HG03520 (cell line): Measurements from ENCODE around the gene TBPL1.
"Not testable (repeated sequence)": the region's sequence is repeated elsewhere in the genome, so short reads cannot be mapped to it uniquely, and the experiment has no call there.

Experiments
- ATAC-seq: cut with Tn5 transposase; IDR thresholded peaks from one replicate; pipeline ENCODE4 v1.9.1; 2021; ENCODE audit warnings: mild to moderate bottlenecking, moderate library complexity; ENCODE audit not compliant: unreplicated experiment

TBPL1 gene

DNA sequence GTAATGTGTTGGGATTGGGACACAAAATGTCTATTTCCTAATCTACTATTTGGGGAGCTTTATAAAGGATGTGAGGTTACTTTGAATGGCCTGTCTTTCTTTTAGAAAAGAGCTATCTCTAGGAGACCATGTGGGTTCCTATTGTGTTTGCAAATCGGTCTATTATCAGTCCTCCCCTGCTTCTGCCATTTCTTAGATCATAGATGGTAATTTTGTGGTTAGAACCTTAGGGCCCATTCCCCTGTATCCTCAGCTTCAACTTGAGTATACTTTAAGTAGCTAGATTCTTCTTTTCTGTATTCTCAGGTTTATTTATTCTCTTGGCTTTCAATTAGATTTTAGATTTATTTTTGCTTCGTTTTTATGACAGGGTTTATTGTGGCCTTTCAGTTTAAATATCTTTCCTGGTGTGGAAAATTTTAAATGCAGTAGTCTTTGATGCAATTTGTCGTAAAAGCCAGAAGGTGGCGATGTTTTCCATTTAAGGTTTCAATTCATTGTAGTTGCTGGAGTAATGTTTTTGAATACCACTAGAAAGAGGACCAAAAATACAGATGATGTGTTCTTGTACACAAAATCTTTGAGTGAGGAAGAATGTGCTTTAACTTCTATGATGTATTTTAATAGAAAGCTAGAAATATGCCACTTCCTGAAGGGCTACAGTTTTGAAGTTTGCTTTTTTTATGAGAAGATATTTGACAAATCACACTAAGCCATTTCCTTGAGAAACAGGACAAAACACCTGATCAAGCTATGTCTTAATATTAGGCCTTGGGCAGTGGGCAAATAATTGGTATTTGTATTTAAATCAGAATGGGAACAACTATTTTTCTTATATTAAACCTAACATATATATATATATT lies 20.3 kb downstream of the TBPL1 start:
- ATAC-seq, result peak; percentile 72

DNA sequence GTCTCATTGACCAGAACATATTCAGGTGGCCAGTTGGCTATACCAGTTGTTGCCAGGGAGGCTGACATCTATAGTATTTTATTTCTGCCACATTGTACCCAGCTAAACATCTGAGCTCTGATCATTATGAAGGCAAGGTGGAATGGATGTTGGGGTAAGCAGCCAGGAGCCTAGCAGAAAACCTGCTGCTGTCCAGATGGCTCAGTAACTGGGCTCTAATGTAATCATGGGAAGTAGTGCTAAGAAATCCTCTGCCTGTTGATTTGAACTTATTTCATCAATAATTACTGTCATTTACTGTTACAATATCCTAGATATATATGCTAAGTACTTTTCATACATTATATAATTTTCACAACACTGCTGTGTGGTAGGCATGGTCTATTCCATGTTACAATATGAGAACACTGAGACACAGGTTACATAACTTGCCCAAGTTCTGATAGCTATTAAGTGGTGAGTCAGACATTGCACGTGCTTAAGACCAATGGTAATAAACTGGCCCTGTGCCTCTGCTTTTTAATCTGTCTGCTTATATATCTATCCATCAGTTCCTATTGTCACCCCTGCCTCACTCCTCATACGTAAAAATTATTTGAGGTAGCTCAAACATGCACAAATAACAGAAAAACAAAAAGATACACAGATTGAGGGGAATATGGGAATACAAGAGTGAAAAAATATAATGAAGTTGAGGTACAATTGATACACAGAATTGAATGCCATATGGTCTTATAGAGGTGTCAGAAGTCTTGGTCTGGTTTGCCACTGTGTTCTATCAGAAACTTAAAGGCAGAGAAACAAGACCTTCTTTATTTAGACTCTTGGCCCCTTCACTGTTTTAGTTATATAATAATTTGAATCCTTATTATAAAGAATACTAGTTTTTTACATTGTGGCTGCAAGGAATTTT lies 25.2 kb downstream of the TBPL1 start:
- ATAC-seq, result no peak

DNA sequence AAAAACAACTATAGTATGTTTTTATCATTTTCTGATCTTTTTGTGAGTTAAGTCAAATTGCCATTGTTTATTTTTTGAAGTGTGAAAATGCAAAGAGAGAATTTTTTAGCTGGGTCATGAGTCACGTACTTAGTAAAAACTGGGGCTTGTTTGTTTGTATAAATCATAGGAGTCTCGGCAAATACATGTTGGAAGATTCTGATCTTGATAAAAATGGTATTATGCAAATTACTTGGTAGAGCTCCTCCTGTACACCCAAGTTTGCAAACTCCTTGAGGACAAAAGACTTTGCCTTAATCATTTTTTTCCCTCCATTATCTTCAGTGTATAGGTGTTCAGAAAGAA lies 25.8 kb downstream of the TBPL1 start:
- no peak for ATAC-seq

DNA sequence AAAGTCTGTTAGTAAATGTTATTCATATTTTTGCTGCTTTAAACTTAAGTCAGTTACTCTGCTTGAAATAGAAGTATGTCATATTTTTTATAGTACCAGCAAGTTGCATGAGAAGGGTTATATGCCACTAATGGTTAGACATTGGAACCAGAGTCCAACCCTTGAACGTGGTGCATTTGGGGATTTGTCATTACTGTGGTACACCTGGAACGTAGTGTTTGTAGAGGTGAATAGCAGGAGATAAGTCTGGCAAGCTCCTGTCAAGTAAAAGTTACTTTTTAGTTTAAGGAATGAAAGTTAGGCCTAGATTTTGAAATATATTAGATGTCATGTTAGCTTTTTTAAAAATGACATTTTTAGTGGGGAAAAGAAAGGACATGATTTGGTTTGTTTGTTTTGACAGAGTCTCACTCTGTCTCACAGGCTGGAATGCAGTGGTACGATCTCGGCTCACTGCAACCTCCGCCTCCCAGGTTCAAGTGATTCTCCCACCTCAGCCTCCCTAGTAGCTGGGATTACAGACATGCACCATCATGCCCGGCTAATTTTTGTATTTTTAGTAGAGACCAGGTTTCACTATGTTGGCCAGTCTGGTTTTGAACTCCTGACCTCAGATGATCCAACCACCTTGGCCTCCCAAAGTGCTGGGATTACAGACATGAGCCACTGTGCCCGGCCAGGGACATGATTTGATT lies 26.4 kb downstream of the TBPL1 start:
- ATAC-seq, result not testable (repeated sequence)

DNA sequence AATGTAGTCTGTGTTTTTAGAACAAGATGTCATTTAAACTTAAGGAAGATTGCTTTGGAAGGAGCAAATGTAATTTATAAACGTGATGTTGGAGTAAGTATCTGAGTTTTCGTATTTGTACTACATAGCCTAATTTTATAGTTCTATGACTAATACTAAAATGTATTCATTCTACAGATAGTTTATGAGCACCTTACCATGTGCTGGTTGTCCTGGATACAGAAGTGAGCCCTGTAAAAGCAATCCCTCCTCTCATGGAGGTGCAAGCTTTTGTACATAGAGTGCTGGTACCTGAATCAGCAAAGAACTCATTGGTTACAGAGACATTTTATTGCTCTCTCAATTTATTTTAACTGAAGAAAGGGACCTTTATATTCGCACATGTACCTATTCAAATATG lies 27.1 kb downstream of the TBPL1 start:
- ATAC-seq, result no peak

DNA sequence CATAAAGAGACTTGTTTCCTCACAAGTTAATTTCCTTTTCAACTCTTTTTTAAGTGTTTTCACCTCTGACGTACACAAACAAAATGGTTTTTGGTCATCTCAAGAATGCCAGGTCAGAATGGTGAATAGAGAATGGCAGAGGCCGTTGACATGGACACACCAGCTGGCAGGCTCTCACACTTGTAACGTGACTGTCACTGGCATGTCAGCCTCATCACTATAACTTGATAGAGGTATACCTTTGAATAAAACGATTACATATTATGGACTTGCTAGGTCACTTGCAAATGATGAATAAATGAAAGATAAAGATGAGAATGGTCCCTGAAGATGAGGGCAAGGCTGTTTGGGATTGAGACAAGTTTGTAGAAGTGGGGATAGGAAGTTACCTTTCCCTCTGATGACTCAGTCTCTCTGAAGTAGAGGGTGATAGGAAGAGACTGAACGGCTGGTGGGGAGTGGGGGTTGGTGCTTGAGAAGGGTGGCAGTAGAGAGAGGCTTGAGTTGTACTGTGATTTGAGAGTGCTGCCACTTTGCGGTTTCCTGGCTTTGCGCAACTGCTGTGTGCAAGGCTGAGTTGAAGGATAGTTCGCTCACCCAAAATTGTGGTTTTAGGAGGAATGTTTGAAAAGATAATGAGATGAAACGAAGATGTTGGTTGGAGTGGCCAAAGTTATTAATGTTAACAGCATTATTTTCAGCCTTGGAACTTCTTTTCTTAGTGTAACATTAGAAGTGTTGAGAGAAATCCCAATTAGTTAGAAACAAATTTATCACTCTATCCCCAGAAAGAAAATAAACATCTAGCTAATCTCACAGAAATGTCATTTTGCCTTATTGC lies 30.3 kb downstream of the TBPL1 start:
- no peak for ATAC-seq

DNA sequence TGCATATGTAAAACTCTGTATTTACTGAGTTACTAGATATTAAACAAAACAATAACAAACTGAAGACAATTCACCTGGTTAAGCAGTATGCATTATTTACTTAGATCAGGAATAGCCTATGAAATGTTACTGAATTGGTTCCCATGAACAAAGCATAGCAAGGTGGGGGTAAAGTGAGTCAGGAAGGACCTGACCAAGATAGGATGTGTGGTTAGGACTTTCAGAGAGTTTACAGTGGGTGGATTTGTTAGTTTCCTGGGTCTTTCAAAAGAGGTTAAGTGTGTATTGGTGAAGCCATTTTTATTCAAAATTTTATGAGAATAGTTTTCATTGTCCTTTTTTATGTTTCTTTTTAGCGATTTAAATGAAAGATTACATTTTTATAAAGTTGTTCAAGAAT lies 32.9 kb downstream of the TBPL1 start:
- ATAC-seq, result no peak

DNA sequence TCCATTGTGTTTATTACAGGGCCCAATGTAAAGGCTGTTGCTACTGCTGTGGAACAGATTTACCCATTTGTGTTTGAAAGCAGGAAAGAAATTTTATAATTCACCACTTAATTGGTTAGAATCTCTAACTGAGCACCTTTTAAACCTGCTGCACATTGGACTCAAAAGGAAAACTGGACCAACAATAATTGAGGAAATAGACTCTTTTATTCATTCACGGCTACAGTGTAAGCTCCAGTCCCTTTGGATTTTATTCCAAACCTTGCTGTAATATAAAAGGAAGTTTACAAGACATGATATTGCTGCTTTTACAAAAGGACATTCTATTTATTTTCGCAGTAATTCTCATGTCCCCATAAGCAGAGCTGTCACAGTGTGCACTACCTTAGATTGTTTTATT lies 33.9 kb downstream of the TBPL1 start:
- ATAC-seq, result no peak

DNA sequence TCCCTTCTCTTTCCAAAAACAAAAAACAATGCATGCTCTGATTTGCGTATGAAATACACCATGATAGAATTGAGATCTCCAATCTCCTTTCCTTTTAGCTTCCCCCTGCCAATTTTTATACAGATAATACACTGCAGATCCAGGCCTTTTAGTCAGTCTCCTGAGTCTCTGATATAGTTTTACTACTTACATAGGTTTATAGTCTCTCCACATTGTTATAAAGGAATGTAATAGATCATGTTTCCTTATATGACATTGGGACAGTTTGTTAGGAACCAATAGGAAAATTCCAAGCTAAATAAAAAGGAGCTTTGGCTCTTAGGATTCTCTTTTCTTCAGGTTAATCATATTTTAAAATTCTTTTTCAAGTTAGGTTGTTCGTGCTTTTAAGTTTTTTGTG lies 36.5 kb downstream of the TBPL1 start:
- no peak for ATAC-seq

DNA sequence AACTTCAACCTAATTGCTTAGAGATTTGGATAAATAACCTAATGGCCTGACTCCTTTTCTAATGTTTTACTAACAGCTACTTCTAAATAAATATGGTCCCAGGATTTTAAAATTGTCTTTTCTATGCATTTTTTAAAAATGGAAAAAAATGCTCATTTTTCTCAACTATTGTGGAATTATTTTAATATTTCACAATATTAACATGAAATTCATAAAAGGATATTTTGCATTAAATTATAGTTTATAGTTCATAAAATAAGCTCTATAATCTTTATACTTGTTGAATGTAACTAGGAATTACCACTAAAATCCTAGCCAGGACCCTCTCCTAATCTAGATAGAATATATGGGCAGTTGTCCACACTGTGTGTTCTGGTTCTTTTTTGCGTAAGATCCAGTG lies 37.3 kb downstream of the TBPL1 start:
- no peak for ATAC-seq

DNA sequence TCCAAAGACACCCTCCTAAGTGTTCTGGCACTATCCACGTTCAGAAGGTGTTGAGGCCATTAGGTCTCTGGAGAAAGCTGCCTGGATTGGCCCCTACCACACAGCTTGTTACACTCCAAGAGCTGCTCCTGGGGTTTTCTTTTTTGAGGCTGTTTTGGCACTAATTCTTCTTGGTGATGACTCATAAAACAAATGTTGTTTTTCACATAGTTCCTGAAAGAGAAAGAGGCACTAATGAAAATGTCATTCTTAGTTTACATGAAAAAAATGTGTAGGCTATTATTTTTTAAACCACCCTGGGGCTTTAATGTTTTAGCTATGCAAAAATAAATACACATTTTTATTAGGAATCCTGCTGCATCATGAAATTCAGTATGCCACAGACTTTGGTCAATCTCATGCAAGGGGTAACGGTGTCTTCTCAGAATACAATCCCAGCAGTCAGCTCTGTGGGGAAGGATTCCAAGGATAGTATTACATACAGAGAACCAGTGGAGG lies 38.1 kb downstream of the TBPL1 start:
- ATAC-seq, result no peak

DNA sequence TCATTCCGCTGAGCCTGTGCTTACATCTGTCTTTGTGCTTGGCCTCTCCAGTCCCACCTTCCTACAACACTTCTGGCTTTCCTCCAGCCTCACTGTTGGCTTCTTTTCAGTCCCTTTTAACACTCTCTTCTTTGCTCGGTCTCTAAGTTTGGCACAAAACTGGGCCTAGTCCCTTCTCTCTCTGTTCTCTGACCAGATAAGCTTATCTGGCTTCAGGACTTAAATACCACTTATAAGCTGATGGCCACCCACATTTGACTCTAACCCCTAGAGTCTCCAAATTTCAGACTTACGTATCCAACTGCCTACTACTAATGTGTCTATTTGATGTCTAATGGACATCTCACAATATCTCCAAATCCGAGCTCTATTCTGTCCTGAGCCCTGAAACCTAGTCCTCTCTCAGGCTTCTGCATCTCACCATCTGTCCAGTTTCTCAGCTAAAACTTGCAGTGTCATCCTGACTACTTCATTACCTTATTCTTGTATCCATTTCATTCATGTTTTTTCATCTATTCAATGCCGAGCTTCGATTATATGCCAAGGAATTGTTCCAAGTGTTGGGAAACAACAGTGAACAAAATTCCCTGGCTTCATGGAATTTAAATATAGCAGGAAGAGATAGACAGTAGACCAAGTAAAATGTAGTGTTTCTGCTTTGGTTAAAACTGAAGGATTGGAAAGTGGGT lies 40.1 kb downstream of the TBPL1 start:
- ATAC-seq, result no peak

DNA sequence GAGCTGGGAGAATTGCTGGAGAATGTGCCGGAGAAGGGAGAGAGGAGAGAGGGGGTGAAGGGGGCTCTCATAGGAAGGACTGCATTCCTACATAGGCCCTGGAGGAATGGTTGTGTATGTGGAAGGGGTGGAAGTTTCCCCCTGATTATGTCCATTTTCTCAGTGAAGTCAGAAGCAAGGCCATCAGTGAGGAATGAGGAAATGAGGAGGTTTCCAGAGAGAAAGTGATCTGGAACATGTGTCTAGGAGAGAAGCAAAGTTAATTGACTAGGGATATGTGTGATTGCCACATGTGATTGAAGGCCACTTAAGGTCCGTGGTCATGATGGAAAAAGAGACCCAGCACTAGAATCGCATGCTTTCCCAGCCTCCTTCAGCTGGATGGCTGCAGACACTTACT lies 42.3 kb downstream of the TBPL1 start:
- ATAC-seq, result no peak

DNA sequence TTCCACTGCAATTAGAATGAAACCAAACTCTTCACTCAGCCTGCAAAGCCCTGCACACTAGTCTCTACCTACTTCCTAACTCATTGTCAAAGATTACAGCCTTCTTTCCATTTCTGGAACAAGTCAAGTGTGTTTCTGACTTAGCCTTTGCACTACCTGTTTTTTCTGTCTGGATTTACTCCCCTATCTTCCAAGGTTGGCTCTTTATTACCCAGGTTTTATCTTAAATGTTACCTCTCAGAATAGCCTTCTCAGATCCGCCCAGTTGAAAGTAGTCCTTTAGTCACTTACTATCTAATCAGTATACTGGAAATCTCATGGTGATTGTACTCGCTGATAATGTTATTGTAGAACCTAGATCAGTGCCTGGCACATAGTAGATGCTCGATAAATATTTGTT lies 42.7 kb downstream of the TBPL1 start:
- no peak for ATAC-seq

DNA sequence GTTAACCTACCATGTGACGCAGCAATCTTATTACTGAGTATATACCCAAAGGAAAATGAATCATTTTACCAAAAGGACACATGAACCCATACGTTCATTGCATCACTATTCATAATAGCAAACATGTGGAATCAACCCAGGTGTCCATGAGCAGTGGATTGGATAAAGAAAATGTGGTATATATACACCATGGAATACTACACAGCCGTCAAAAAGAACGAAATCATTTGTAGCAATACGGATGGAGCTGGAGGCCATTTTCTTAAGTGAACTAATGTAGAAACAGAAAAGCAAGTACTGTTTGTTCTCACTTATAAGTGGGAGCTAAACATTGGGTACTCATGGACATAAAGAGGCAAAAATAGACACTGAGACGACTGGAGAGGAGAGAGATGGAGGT lies 44.2 kb downstream of the TBPL1 start:
- no peak for ATAC-seq

DNA sequence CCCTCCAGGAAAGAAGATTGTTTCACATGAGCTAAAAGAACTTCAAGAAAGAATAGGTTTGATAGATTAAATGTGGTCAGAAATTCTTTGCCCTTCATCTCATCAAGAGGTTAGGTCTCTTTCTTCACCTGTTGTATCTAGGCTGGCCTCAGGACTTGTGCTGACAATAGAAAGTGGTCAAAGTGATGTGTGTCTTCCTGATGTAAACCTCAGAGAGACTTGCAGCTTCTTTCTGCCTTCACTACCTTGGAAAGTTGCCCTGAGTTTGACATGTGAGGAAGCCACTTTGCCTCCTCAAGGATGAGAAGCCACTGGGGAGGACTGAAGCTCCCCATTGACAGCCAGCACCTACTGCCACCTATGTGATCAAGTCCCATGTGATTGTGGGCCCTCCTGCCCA lies 46.3 kb downstream of the TBPL1 start:
- ATAC-seq, result no peak

DNA sequence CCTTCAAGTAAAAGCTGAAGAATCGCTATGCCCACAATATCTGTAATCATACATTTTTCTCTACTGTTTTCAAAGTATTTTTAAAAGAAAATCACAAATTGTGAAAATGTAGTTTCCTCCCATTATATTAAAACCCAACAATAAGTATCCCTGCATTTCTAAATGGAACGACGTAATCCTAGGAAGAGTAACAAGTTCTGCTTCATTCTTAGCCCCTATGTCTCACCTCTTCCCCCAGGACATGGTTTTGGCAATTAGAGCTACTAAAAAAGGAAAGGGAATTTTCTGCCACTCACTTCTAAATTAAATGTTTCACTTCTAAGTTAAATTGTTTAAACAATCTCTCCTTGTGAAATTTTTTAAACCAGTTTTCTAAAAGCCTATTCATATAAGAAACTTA lies 47.4 kb downstream of the TBPL1 start:
- no peak for ATAC-seq

DNA sequence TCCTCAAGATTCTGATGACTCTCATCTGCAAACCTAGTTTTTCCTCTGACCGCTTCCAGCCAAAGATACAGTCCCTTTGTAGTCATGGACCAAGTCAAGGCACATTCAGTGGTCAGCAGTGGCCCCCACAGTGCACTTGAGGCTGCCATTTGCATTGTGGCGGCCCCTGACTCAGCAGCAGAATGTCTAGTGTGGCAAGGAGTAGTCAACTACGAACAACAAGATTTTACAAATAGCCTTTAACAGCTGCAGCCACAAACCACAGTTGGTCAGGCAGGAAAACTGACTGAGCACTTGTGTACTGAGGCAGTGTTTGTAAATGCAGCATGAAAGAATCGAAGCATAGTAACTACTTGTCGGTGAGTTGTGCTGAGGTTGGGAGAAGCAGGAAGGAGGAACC lies 49.8 kb downstream of the TBPL1 start:
- peak; percentile 44 for ATAC-seq

DNA sequence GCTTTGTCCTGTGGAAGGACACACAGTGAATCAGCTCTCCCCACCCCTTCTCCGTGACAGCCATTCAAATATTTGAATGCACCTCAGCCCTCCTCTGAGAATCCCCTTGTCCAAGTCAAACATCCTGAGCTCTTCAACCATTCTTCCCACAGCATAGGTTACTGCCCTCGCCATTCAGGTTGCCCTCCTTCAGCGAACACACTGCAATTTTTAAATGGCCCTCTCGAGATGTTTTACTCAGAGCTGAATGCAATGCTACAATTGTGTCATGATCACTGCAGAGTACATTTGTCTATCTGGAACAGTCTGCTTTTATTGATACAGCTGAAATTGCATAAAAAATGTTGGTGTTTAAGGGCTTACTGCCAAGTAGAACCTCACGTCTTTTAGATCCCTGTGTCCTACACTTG lies 50.5 kb downstream of the TBPL1 start:
- ATAC-seq, result no peak

DNA sequence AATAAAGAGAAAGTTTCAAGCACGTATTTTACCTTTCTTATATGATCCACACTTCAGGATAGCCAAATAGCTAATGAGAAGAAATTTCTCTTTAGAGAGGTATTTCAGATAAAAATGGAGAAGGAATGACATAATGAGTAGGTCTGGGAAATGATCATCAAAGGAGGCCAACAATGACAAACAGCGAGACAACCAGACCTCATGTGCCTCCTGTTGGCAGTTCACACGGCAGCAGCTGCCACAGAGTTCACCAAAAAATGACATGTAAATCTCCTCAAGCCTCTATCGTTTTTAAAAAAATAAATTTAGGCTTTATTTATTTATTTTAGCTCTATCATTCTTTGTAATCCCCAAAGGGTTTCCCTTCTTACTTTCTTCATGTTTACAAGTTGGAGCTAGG lies 51.7 kb downstream of the TBPL1 start:
- ATAC-seq, result no peak
